NCI-H1105 treated with DMSO at 0.1 percent for 48 hours (cell line): ENCODE data around the gene BAG1.

Source experiments
- DNase-seq: peaks from one replicate; lab custom pipeline; 2025; lab: John Stamatoyannopoulos, UW

The BAG1 gene

GRCh38 chr9:33264473-33265177 lies at the start of gene BAG1, which contains the start of gene CHMP5:
TSS of gene BAG1 (minus strand) at chr9:33264708.
TSS of gene CHMP5 (plus strand) at chr9:33265049. CDS start at chr9:33265079, 30 bp downstream.
- peak; percentile 99 for DNase-seq

- DNase-seq = no peak
Observed at GRCh38 chr9:33311953-33312352, 47.4 kb upstream of the BAG1 start.

GRCh38 chr9:33310748-33311147 lies 46.2 kb upstream of the BAG1 start:
- DNase-seq = no peak

GRCh38 chr9:33309903-33310302 lies 45.4 kb upstream of the BAG1 start:
- DNase-seq = no peak

- no peak for DNase-seq
Observed at GRCh38 chr9:33307067-33307466, 42.6 kb upstream of the BAG1 start.

- no peak for DNase-seq
Observed at GRCh38 chr9:33306037-33306436, 41.5 kb upstream of the BAG1 start.

- DNase-seq = no peak
Observed at GRCh38 chr9:33304362-33304761, 39.9 kb upstream of the BAG1 start.

GRCh38 chr9:33300546-33300945 lies 36.0 kb upstream of the BAG1 start:
- no peak for DNase-seq

DNA sequence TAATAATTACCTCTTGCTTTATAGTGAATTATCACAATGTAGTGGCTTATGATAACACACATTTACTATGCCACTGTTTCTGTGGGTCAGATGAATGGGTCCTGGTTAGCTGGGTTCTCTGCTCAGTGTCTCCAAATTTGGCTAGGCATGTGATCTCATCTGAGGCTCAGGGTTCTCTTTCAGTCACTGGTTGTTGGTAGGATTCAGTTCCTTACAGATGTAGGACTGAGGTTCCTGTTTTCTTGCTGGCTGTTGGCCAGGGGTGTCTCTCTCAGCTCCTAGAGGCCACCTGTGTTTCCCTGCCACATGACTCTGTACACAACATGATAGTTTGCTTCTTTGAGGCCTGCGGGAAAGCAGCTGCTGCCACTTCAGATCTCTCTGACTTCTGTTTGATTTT lies 32.9 kb upstream of the BAG1 start:
- DNase-seq = peak; percentile 20

- DNase-seq = no peak
Observed at GRCh38 chr9:33295571-33295970, 31.1 kb upstream of the BAG1 start.

DNA sequence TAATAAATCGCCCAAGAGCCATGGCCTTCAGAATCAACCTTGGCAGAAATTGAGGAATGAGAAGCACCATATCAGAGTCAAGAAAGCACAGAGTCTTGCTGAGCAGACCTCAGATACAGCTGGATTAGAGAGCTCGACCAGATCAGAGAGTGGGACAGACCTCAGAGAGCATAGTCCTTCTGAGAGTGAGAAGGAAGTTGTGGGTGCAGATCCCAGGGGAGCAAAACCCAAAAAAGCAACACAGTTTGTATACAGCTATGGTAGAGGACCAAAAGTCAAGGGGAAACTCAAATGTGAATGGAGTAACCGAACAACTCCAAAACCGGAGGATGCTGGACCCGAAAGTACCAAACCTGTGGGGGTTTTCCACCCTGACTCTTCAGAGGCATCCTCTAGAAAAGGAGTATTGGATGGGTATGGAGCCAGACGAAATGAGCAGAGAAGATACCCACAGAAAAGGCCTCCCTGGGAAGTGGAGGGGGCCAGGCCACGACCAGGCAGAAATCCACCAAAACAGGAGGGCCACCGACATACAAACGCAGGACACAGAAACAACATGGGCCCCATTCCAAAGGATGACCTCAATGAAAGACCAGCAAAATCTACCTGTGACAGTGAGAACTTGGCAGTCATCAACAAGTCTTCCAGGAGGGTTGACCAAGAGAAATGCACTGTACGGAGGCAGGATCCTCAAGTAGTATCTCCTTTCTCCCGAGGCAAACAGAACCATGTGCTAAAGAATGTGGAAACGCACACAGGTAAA lies 30.3 kb upstream of the BAG1 start:
- DNase-seq = no peak

DNA sequence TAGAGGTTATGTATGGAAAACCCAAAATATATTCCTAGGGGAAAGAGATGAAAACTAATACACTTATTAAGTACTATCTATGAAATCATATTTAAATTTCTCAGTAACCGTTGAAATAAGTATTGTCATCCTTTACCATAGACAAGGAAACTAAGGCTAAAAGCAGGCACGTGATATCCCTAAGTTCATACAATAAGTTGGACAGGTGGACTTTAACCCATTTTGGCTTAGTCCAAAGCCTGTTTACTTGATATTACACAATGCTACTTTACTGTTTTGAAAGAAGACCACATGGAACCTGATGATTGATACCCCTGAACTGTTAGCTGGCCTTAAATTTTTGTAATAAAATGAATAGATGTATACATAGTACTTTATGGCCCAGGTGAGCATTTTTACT lies 29.3 kb upstream of the BAG1 start:
- DNase-seq = no peak

GRCh38 chr9:33291901-33292300 lies 27.4 kb upstream of the BAG1 start:
- DNase-seq = no peak

- no peak for DNase-seq
Observed at GRCh38 chr9:33291031-33291397, 26.5 kb upstream of the BAG1 start.

DNA sequence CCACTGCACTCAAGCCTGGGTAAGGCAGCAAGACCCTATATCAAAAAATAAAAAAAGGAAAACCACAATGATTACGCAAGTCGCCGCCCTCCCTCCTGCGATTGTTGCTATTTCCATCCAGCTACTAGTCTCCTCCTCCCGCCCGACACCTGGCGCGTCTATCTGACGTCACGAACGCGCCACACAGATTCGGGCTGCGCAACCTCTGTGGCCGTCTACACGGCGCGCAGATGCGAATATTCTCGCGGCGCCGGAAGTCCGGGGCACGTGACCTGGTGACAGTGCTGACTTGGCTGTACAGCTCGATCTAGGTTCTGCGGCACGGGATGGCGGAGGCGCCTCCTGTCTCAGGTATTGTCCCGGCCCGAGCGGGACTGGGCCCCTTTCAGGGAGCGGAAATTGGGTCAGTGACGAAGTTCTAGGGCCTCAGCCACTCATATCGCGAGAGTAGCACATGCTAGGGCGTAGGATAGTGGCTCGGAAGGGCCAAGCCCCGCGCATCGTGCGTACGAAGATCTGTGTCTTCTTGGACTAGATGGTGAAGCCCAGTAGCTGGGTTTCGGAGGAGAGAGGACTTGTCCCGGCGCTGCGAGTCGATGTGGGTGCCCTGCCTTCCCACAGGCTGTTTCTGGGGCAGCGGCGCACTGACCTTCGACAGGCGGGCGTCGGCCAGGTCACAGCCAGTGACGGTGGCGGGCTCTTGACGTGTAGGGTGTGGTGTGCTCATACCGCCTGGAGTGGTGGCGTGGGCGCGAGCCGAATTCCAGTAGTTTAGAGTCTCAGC lies 25.9 kb upstream of the BAG1 start, which contains the start of gene NFX1:
NFX1 (plus strand) TSS at position 270 of the 784 bp plus-strand sequence; CDS start at position 327, 57 bp downstream.
- peak; percentile 95 for DNase-seq

GRCh38 chr9:33289936-33290246 lies 25.4 kb upstream of the BAG1 start:
- no peak for DNase-seq

DNA sequence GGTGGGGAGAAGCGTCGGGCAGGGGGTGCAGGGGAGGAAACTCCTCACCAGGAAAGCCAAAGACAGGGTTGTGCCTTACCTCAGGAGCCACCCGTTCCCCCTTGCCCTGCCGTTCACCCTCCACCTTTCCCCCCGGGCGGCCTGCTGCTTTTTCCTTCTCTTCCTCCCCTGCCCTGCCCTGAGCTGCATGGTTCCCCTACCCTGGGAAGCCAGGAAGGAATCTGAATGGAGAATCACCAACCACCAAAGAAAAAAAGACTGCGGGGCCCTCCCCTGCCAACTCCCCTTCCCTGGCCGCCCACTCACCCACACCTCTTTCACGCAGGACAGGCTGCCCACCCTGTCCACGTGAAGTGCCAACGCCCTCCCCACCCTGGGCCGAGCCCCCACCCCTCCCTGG lies 25.0 kb upstream of the BAG1 start:
- no peak for DNase-seq

GRCh38 chr9:33288828-33289483 lies 24.4 kb upstream of the BAG1 start:
- DNase-seq = no peak

- no peak for DNase-seq
Observed at GRCh38 chr9:33288235-33288634, 23.7 kb upstream of the BAG1 start.

DNA sequence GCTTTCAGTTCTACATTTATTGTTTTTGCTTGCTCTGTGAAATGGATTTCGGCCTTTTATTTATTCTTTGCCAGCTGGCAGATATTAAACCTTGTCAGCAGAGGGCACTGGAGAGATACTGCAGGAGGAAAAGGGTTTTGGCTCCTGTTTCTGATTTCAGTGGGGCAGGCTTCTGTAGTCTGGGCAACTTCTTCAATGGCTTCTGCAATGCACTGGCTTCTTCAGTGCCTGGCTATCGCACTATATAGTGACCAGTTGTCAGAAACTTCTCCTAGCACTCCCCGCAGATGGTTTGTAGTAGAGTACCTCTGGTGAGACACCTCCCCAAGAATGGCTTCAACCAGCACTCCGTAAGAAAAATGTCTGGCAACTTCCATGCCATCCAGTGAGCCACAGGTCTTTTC lies 22.6 kb upstream of the BAG1 start:
- peak; percentile 69 for DNase-seq

DNA sequence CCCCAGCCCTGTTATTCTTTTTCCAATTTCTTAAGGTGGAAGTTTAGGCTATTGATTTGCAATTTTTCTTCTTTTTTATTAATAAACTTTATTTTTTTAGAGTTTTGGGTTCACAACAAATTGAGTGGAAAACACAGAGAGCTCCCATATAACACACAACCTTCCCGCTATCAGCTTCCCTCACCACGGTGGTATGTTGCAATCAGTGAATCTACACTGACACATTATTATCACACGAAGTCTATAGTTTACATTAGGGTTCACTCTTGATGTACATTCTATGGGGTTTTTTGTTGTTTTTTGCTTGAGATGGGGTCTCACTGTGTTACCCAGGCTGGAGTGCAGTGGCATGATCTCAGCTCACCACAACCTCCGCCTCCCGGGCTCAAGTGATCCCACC lies 21.0 kb upstream of the BAG1 start:
- no peak for DNase-seq

DNA sequence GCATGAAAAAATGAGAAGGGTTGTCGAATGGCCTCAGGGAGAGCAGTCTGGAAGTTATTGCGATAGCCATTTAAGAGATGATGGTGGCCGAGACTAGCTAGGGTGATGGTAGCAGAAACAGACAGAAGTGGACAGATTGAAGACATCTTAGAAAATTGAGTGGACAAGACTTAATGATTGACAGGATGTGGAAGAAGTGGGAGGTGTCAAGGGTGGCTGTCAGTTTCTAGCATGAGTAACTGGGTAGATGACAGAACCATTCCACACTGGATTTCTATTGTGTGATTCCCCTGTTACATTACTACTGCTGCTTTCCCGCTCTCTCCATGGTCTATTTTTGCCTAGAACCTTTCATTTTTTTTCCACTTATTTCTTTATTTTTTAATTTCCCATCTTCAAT lies 13.0 kb upstream of the BAG1 start:
- DNase-seq = no peak
